Panc1 (cell line): ENCODE measurements around the gene PFKL. TPM values are rescaled to one million over a fixed set of nuclear protein-coding genes. Genes with fewer than 3 reads are reported as not detected.

Experiments
- ATAC-seq: fragments of 200-7000 bp; cut with Tn5 transposase; 2 replicates; pipeline ENCODE4 v1.9.1; 2020; ENCODE audit warnings: mild to moderate bottlenecking, moderate library complexity
- BruUV-seq: library from RNA; stranded (reverse); fragments of 400-500 nt; replicated peaks from 2 replicates; lab custom pipeline; 2021; lab: Mats Ljungman, UMichigan
- CTCF ChIA-PET: fragments of 300-600 bp; sonication (Branson Sonifier 250); formaldehyde crosslinking; loops from one replicate; lab custom pipeline; 2022; ENCODE audit warnings: antibody characterized with exemption; lab: Charles Lee
- POLR2A ChIA-PET: fragments of 300-600 bp; sonication (Branson Sonifier 250); formaldehyde crosslinking; loops from one replicate; lab custom pipeline; 2022; ENCODE audit warnings: antibody characterized with exemption; lab: Charles Lee
- DNase-seq: peaks from one replicate; pipeline ENCODE4 v3.0.0-alpha.2; 2010; ENCODE audit warnings: low read depth, low spot score
- H3K27ac ChIP-seq: 2 replicates; pipeline ENCODE4 v1.5.1; 2011; ENCODE audit warnings: mild to moderate bottlenecking, low read length, inconsistent platforms
- H3K27me3 ChIP-seq: fragments of 200-500 bp; sonication (Bioruptor generic); 2 replicates; pipeline ENCODE4 v1.6.0; 2014; ENCODE audit warnings: low read length, inconsistent platforms; ENCODE audit not compliant: control insufficient read depth, insufficient read depth
- H3K36me3 ChIP-seq: fragments of 200-500 bp; sonication (Bioruptor generic); 2 replicates; pipeline ENCODE4 v1.5.1; 2014; ENCODE audit warnings: inconsistent platforms, mild to moderate bottlenecking, low read length, moderate library complexity; ENCODE audit not compliant: control insufficient read depth, insufficient read depth
- H3K4me1 ChIP-seq: 2 replicates; pipeline ENCODE4 v1.5.1; 2011; ENCODE audit warnings: inconsistent platforms, mild to moderate bottlenecking, low read length, moderate library complexity; ENCODE audit not compliant: control insufficient read depth, insufficient read depth
- H3K4me3 ChIP-seq, 2 experiments: 2 replicates each; pipeline ENCODE4 v1.5.1; 2011 to 2012; ENCODE audit warnings: low read depth in 2 of 2, low read length in 2 of 2, mild to moderate bottlenecking in 2 of 2, inconsistent platforms in 1 of 2, moderate library complexity in 1 of 2
- H3K9me3 ChIP-seq: fragments of 200-500 bp; sonication (Bioruptor generic); 2 replicates; pipeline ENCODE4 v1.5.1; 2014; ENCODE audit warnings: low read depth, mild to moderate bottlenecking, inconsistent platforms, low read length, moderate library complexity; ENCODE audit not compliant: control insufficient read depth, insufficient read depth
- POLR2AphosphoS5 ChIP-seq: IDR thresholded peaks from 2 replicates; pipeline ENCODE4 v1.6.1; 2012; ENCODE audit warnings: mild to moderate bottlenecking, low read depth, low read length, moderate library complexity
- SIN3A ChIP-seq: IDR thresholded peaks from 2 replicates; pipeline ENCODE4 v1.6.1; 2012; ENCODE audit warnings: low read depth, mild to moderate bottlenecking, low read length, moderate library complexity, borderline replicate concordance; ENCODE audit not compliant: insufficient read depth
- TCF7L2 ChIP-seq: IDR thresholded peaks from 2 replicates; pipeline ENCODE4 v1.6.1; 2011; ENCODE audit warnings: mild to moderate bottlenecking, low read depth, low read length, inconsistent platforms
- in situ Hi-C: cut with HindIII; loops from 2 replicates; pipeline ENCODE4 v1.10.0; 2016; ENCODE audit warnings: low sequenced_read_pairs, low pct_unique_long_range_greater_than_20kb
- intact Hi-C: fragments of 100-400 bp; cut with micrococcal nuclease; formaldehyde crosslinking; loops from one replicate; pipeline ENCODE4 v1.10.0; 2022; ENCODE audit not compliant: unreplicated experiment
- total RNA-seq: library from RNA; stranded (reverse); gene quantifications from one replicate; pipeline ENCODE4 v1.2.1, GENCODE V29; 2021; ENCODE audit not compliant: unreplicated experiment
- TF ChIP-seq, protein P1 (sequence below): fragments of 450-650 bp; IDR thresholded peaks from 2 replicates; pipeline ENCODE4 v1.5.1; 2017; ENCODE audit warnings: mild to moderate bottlenecking
- TF ChIP-seq, protein P2 (sequence below), 2 experiments: IDR thresholded peaks; 2 replicates each; pipeline ENCODE4 v1.6.1; 2011 to 2012; ENCODE audit warnings: low read depth in 2 of 2, control low read depth in 1 of 2, low read length in 1 of 2, mild to moderate bottlenecking in 1 of 2, moderate library complexity in 1 of 2; ENCODE audit not compliant: insufficient read depth in 1 of 2

The PFKL gene
- total RNA-seq, 1 experiment from 2014 or later, result 70.1 TPM

DNA sequence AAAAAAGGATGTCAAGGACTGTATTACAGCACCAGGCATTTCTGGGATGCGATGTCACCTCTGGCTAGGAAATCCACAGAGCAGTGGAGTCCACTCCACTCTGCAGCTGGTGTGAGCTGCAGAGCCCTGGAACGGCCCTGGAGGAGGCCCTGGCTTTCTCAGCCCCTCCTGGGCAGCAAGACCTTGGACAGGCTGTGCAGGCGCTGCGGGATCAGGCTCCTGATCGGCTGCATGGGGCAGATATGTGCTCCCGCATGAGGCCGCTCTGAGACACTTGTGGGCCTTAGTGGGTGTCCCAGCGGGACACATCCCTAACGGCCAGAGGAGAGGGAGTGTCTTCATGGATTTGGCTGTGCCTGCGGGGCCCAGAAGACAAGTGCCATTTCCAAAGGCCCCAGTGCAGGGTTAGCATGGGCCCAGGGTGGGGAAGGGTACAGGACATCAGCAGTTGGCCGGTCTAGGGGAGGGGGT is 44.3 kb upstream of the PFKL start:
- H3K27me3 ChIP-seq, result no peaks in the 10 kb centered on the region
- in situ Hi-C loops (no loop called here), intact Hi-C loops (no loop called here)
- H3K4me1 ChIP-seq, result no peaks in the 10 kb centered on the region
- H3K27ac ChIP-seq, result no peak overlapping the region
- H3K36me3 ChIP-seq, result no peaks in the 10 kb centered on the region
- TF ChIP-seq, protein P1, sequence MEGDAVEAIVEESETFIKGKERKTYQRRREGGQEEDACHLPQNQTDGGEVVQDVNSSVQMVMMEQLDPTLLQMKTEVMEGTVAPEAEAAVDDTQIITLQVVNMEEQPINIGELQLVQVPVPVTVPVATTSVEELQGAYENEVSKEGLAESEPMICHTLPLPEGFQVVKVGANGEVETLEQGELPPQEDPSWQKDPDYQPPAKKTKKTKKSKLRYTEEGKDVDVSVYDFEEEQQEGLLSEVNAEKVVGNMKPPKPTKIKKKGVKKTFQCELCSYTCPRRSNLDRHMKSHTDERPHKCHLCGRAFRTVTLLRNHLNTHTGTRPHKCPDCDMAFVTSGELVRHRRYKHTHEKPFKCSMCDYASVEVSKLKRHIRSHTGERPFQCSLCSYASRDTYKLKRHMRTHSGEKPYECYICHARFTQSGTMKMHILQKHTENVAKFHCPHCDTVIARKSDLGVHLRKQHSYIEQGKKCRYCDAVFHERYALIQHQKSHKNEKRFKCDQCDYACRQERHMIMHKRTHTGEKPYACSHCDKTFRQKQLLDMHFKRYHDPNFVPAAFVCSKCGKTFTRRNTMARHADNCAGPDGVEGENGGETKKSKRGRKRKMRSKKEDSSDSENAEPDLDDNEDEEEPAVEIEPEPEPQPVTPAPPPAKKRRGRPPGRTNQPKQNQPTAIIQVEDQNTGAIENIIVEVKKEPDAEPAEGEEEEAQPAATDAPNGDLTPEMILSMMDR, result no peak
- TF ChIP-seq TCF7L2 (no peak), SIN3A (no peak), POLR2AphosphoS5 (no peak)
- TF ChIP-seq, protein P2, sequence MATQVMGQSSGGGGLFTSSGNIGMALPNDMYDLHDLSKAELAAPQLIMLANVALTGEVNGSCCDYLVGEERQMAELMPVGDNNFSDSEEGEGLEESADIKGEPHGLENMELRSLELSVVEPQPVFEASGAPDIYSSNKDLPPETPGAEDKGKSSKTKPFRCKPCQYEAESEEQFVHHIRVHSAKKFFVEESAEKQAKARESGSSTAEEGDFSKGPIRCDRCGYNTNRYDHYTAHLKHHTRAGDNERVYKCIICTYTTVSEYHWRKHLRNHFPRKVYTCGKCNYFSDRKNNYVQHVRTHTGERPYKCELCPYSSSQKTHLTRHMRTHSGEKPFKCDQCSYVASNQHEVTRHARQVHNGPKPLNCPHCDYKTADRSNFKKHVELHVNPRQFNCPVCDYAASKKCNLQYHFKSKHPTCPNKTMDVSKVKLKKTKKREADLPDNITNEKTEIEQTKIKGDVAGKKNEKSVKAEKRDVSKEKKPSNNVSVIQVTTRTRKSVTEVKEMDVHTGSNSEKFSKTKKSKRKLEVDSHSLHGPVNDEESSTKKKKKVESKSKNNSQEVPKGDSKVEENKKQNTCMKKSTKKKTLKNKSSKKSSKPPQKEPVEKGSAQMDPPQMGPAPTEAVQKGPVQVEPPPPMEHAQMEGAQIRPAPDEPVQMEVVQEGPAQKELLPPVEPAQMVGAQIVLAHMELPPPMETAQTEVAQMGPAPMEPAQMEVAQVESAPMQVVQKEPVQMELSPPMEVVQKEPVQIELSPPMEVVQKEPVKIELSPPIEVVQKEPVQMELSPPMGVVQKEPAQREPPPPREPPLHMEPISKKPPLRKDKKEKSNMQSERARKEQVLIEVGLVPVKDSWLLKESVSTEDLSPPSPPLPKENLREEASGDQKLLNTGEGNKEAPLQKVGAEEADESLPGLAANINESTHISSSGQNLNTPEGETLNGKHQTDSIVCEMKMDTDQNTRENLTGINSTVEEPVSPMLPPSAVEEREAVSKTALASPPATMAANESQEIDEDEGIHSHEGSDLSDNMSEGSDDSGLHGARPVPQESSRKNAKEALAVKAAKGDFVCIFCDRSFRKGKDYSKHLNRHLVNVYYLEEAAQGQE (IDR thresholded peaks at IDR 0.05; ENCODE audit: insufficient read depth in 1 of 2, low read depth in 2 of 2, low read length in 1 of 2), result no peak
- ATAC-seq (no peak), DNase-seq (no peak)
- H3K9me3 ChIP-seq, result no peaks in the 10 kb centered on the region
- BruUV-seq, result no TSS peak
- CTCF ChIA-PET, result no interaction called here
- POLR2A ChIA-PET, result no interaction called here
- no peak overlapping the region for H3K4me3 ChIP-seq

DNA sequence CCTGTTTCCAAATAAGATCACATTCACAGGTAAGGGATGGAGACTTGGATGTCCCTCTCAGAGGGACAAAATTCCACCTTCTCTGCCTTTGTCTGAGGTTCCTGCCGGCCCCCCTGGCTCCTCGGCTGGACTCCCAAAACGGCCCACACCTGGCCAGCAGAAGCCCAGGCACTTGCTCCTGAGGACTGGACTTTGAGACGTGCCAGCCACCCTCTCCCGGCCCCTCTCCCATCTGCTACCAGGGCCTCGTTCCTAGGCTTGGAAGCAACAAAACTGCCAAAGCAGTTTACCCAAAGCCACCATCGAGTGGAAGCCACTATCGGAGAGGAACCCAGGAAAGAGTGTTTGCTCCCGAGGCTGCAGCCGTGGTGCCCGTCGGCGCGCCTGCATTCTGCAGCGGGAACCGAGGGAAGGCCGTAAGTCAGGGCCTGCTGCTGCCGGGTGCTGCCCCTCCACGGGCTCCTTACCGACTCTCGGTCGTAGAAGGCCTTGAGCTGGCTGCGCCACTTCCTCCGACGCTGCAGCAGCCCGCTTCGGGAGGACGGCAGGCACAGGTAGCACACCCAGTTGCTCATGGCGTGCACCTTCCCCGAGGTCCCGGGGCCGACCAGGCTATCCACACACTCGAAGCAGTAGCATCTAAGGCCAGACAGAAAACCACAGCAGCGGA is 41.7 kb upstream of the PFKL start:
- CTCF ChIA-PET, result no interaction called here

More for the DNA sequence above, 41.7 kb upstream of the PFKL start:
- H3K36me3 ChIP-seq, result no peaks in the 10 kb centered on the region
- TF ChIP-seq, protein P2 (IDR thresholded peaks at IDR 0.05; ENCODE audit: insufficient read depth in 1 of 2, low read depth in 2 of 2, low read length in 1 of 2), result no peak
- TF ChIP-seq, protein P1, result no peak
- in situ Hi-C loops (no loop called here), intact Hi-C loops (no loop called here)
- no peaks in the 10 kb centered on the region for H3K9me3 ChIP-seq
- no peaks in the 10 kb centered on the region for H3K4me1 ChIP-seq
- POLR2A ChIA-PET, result no interaction called here
- H3K27ac ChIP-seq, result no peak overlapping the region
- no peak overlapping the region for H3K4me3 ChIP-seq
- DNase-seq (no peak), ATAC-seq (no peak)
- no TSS peak for BruUV-seq
- no peaks in the 10 kb centered on the region for H3K27me3 ChIP-seq
